Subcutaneous adipose tissue (tissue), 4 donors: ENCODE results near the gene PCGF2. TPM values are rescaled to one million over a fixed set of nuclear protein-coding genes. Genes with fewer than 3 reads are reported as not detected.

ENCODE experiments used
- CTCF ChIP-seq: fragments of 450-650 bp; IDR thresholded peaks from one replicate; pipeline ENCODE4 v1.5.1; 2016; ENCODE audit warnings: low read depth, mild to moderate bottlenecking, control low read depth, antibody characterized with exemption, moderate library complexity
- small RNA-seq: library from RNA; depleted of rRNA; stranded (forward); fragments of <200 nt; gene quantifications from one replicate; pipeline ENCODE3, GENCODE V24; 2016
- total RNA-seq, 4 donors: library from RNA; depleted of rRNA; stranded (reverse); fragments of >200 nt; gene quantifications; one replicate each; pipeline ENCODE4 v1.1.0, GENCODE V29; 2016

Gene PCGF2
- total RNA-seq, 4 donors from 2014 or later: 4.1 to 10.7 (median 7.4) TPM

- TF ChIP-seq CTCF: no peak
Measured at GRCh38 chr17:38685491-38685890, 62.6 kb downstream of the PCGF2 start.

Small RNAs within 50 kb of the gene (small RNA-seq; reads per million reads assigned to genes)
- gene MIR4726 (not detected), gene MIR4734 (not detected), gene RNA5SP440 (1.8 reads per million, percentile 32 among the genes with 10 or more reads in this experiment), gene RNU6-866P (not detected)

Other genes starting within 250 kb of the PCGF2 start
- 10 to 100 TPM in 1 of 4 donors, 1 to 10 TPM in 2, under 1 TPM in 1; 0.82 to 11.5 (median 4.0) TPM for gene SRCIN1, start 142.4 kb downstream of the PCGF2 start, total RNA-seq
- 1 to 10 TPM in 2 of 4 donors, under 1 TPM in 2; 0.34 to 2.8 (median 0.80) TPM for gene EPOP, start 73.4 kb downstream of the PCGF2 start, total RNA-seq
- gene MLLT6, start 43.1 kb downstream of the PCGF2 start, total RNA-seq: 10 to 100 TPM; 25.2 to 95.1 (median 37.1) TPM
- 10 to 100 TPM; 11.0 to 19.7 (median 15.1) TPM for gene CISD3, start 18.0 kb downstream of the PCGF2 start, total RNA-seq
- gene PSMB3, start 4.4 kb upstream of the PCGF2 start, total RNA-seq: 100 to 1,000 TPM in 3 of 4 donors, 10 to 100 TPM in 1; 78.4 to 216 (median 113) TPM
- gene PIP4K2B, start 51.2 kb upstream of the PCGF2 start, total RNA-seq: 10 to 100 TPM; 29.3 to 72.0 (median 51.1) TPM
- 10 to 100 TPM; 18.7 to 37.1 (median 25.7) TPM for gene CWC25, start 77.0 kb upstream of the PCGF2 start, total RNA-seq
- 1,000 to 10,000 TPM; 2,328 to 2,756 (median 2,634) TPM for gene RPL23, start 105.4 kb upstream of the PCGF2 start, total RNA-seq
- 100 to 1,000 TPM; 106 to 150 (median 140) TPM for gene LASP1, start 121.7 kb upstream of the PCGF2 start, total RNA-seq
- gene FBXO47, start 219.1 kb upstream of the PCGF2 start, total RNA-seq: under 1 TPM in 1 of 4 donors, not detected in 3; 0.17 TPM